SU-DHL-6 (cell line): ENCODE results near the gene NCOA1.

Experiments
- EZH2phosphoT487 ChIP-seq: fragments of 200-600 bp; sonication (generic), shearing (Covaris generic); conservative IDR thresholded peaks from 2 replicates; pipeline ENCODE4 v1.6.1; 2018; ENCODE audit warnings: mild to moderate bottlenecking, antibody characterized with exemption, low read length, moderate library complexity, mixed read lengths
- TF ChIP-seq, protein P1 (sequence below): fragments of 200-600 bp; sonication (generic); IDR thresholded peaks from one replicate; pipeline ENCODE4 v1.5.1; 2017; ENCODE audit warnings: antibody characterized with exemption, mild to moderate bottlenecking, low read length, moderate library complexity; ENCODE audit not compliant: insufficient read depth, poor library complexity, severe bottlenecking

DNA sequence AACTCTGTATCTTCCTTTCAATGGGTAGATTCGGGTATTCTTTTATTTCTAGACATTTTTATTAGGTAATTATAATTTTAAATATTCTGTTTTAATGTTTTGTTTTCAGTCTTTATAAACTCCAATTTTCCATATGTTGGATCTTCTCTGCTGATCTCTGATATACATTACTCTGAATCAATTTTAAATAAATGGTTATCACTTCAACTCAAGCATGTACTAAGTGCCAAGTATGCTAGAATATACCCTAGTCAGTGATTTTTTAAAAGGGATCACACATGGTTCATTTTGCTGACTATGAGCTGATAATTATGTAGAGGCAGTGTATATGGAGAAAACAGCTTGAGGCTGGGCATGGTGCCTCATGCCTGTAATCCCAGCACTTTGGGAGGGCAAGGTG, 41.7 kb upstream of the NCOA1 start:
- TF ChIP-seq, protein P1, sequence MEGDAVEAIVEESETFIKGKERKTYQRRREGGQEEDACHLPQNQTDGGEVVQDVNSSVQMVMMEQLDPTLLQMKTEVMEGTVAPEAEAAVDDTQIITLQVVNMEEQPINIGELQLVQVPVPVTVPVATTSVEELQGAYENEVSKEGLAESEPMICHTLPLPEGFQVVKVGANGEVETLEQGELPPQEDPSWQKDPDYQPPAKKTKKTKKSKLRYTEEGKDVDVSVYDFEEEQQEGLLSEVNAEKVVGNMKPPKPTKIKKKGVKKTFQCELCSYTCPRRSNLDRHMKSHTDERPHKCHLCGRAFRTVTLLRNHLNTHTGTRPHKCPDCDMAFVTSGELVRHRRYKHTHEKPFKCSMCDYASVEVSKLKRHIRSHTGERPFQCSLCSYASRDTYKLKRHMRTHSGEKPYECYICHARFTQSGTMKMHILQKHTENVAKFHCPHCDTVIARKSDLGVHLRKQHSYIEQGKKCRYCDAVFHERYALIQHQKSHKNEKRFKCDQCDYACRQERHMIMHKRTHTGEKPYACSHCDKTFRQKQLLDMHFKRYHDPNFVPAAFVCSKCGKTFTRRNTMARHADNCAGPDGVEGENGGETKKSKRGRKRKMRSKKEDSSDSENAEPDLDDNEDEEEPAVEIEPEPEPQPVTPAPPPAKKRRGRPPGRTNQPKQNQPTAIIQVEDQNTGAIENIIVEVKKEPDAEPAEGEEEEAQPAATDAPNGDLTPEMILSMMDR: no peak
- no peak for TF ChIP-seq EZH2phosphoT487
